IMR-90 (cell line): ENCODE data around the gene RFX2. TPM values are rescaled to one million over a fixed set of nuclear protein-coding genes. Genes with fewer than 3 reads are reported as not detected.

Experiments used
- ATAC-seq: fragments of 200-7000 bp; cut with Tn5 transposase; 2 replicates; pipeline ENCODE4 v1.9.1; 2020; ENCODE audit warnings: low read depth, mild to moderate bottlenecking, moderate library complexity
- BruUV-seq: library from RNA; stranded (reverse); fragments of 400-500 nt; replicated peaks from 2 replicates; lab custom pipeline; 2021; lab: Mats Ljungman, UMichigan
- CTCF ChIA-PET: fragments of 300-600 bp; formaldehyde crosslinking; extraction: SDS; loops from one replicate; lab custom pipeline; 2021; ENCODE audit warnings: antibody characterized with exemption; lab: Yijun Ruan, JAX
- POLR2A ChIA-PET: fragments of 300-600 bp; sonication (Branson Sonifier 250); formaldehyde crosslinking; loops from one replicate; lab custom pipeline; 2022; ENCODE audit warnings: antibody characterized with exemption; ENCODE audit not compliant: unreplicated experiment; lab: Charles Lee
- DNase-seq: peaks from one replicate; pipeline ENCODE4 v3.0.0; 2013
- H2AFZ ChIP-seq: replicated peaks from 2 replicates; pipeline ENCODE3; 2013; ENCODE audit warnings: low read length, mild to moderate bottlenecking; ENCODE audit not compliant: poor library complexity
- H2AK5ac ChIP-seq: 2 replicates; pipeline ENCODE4 v1.6.1; 2013; ENCODE audit warnings: low read depth, low read length, inconsistent platforms
- H2AK9ac ChIP-seq: replicated peaks from 2 replicates; pipeline ENCODE3; 2013; ENCODE audit warnings: mild to moderate bottlenecking, low read depth, low read length, moderate library complexity; ENCODE audit not compliant: poor library complexity
- H2BK120ac ChIP-seq: 2 replicates; pipeline ENCODE4 v1.6.1; 2013; ENCODE audit warnings: low read depth, low read length, inconsistent platforms
- H2BK15ac ChIP-seq: 3 replicates; pipeline ENCODE4 v1.6.1; 2013; ENCODE audit warnings: low read depth, low read length, inconsistent platforms
- H2BK20ac ChIP-seq: 2 replicates; pipeline ENCODE4 v1.6.1; 2013; ENCODE audit warnings: low read depth, mild to moderate bottlenecking, inconsistent platforms, low read length, moderate library complexity
- H2BK5ac ChIP-seq: 2 replicates; pipeline ENCODE4 v1.6.1; 2013; ENCODE audit warnings: mild to moderate bottlenecking, low read depth, low read length, inconsistent platforms; ENCODE audit not compliant: poor library complexity, severe bottlenecking
- H3K14ac ChIP-seq: replicated peaks from 2 replicates; pipeline ENCODE4 v1.6.1; 2013; ENCODE audit warnings: low read depth, low read length, inconsistent platforms
- H3K18ac ChIP-seq: 2 replicates; pipeline ENCODE4 v1.6.1; 2013; ENCODE audit warnings: low read depth, low read length, control low read depth
- H3K23ac ChIP-seq: 2 replicates; pipeline ENCODE4 v1.6.1; 2013; ENCODE audit warnings: low read depth, low read length, inconsistent platforms
- H3K27ac ChIP-seq: 2 replicates; pipeline ENCODE4 v1.5.1; 2013; ENCODE audit warnings: mild to moderate bottlenecking, control low read depth, low read length; ENCODE audit not compliant: insufficient read depth
- H3K27me3 ChIP-seq: 2 replicates; pipeline ENCODE4 v1.6.1; 2013; ENCODE audit warnings: low read length; ENCODE audit not compliant: control insufficient read depth, insufficient read depth
- H3K36me3 ChIP-seq: 2 replicates; pipeline ENCODE4 v1.6.1; 2013; ENCODE audit warnings: low read length, mixed read lengths; ENCODE audit not compliant: control insufficient read depth, insufficient read depth
- H3K4ac ChIP-seq: 2 replicates; pipeline ENCODE4 v1.6.1; 2013; ENCODE audit warnings: low read depth, low read length, inconsistent platforms
- H3K4me1 ChIP-seq: 2 replicates; pipeline ENCODE4 v1.6.1; 2013; ENCODE audit warnings: low read length, mixed read lengths; ENCODE audit not compliant: control insufficient read depth, insufficient read depth
- H3K4me2 ChIP-seq: 2 replicates; pipeline ENCODE4 v1.6.1; 2013; ENCODE audit warnings: low read depth, mild to moderate bottlenecking, control low read depth, low read length, moderate library complexity
- H3K4me3 ChIP-seq: 2 replicates; pipeline ENCODE4 v1.5.1; 2013; ENCODE audit warnings: low read depth, mild to moderate bottlenecking, control low read depth, low read length, moderate library complexity; ENCODE audit not compliant: insufficient read depth
- H3K56ac ChIP-seq: 2 replicates; pipeline ENCODE4 v1.6.1; 2013; ENCODE audit warnings: low read length, inconsistent platforms; ENCODE audit not compliant: insufficient read depth; ENCODE audit errors: extremely low read depth
- H3K79me1 ChIP-seq, 2 experiments: 2 replicates each; pipeline ENCODE4 v1.6.1; 2013; ENCODE audit warnings: low read length in 2 of 2, inconsistent platforms in 1 of 2, low read depth in 1 of 2
- H3K9ac ChIP-seq: 2 replicates; pipeline ENCODE4 v1.6.1; 2013; ENCODE audit warnings: low read depth, low read length, control low read depth
- H3K9me1 ChIP-seq: 2 replicates; pipeline ENCODE4 v1.6.1; 2013; ENCODE audit warnings: low read length, inconsistent platforms; ENCODE audit not compliant: insufficient read depth
- H3K9me3 ChIP-seq: 2 replicates; pipeline ENCODE4 v1.6.1; 2013; ENCODE audit warnings: low read length; ENCODE audit not compliant: control insufficient read depth, insufficient read depth
- H4K20me1 ChIP-seq: 2 replicates; pipeline ENCODE4 v1.6.1; 2013; ENCODE audit warnings: low read length, inconsistent platforms; ENCODE audit not compliant: insufficient read depth
- H4K5ac ChIP-seq: 2 replicates; pipeline ENCODE4 v1.6.1; 2013; ENCODE audit warnings: mild to moderate bottlenecking, low read depth, low read length, control low read depth
- H4K8ac ChIP-seq, 2 experiments: 2 replicates each; pipeline ENCODE4 v1.6.1; 2013; ENCODE audit warnings: low read depth in 2 of 2, low read length in 2 of 2, control low read depth in 1 of 2, inconsistent platforms in 1 of 2
- H4K91ac ChIP-seq: 2 replicates; pipeline ENCODE4 v1.6.1; 2013; ENCODE audit warnings: low read depth, low read length, inconsistent platforms; ENCODE audit not compliant: insufficient read depth
- CEBPB ChIP-seq: IDR thresholded peaks from 2 replicates; pipeline ENCODE4 v1.6.1; 2012; ENCODE audit warnings: low read depth, low read length, improper control_type of control experiment
- WGBS, 2 experiments: methylation state at CpG; one replicate each; pipeline versions ENCODE4 v1.1.5 to v1.1.7; 2013; ENCODE audit warnings: missing lambda C conversion rate in 2 of 2; ENCODE audit not compliant: insufficient read length in 1 of 2; ENCODE audit errors: extremely low coverage in 2 of 2; 5-methylcytosine and 5-hydroxymethylcytosine counted together
- dilution Hi-C: fragments of 300-500 bp; cut with HindIII; formaldehyde crosslinking; loops from one replicate; pipeline ENCODE4 v1.14.3; 2018; ENCODE audit warnings: low sequenced_read_pairs; ENCODE audit not compliant: unreplicated experiment
- in situ Hi-C: fragments of 300-500 bp; cut with MboI; formaldehyde crosslinking; loops from 3 replicates; pipeline ENCODE4 v1.14.3; 2019; ENCODE audit warnings: low sequenced_read_pairs, inconsistent platforms, mixed read lengths
- intact Hi-C: fragments of 100-400 bp; cut with micrococcal nuclease; formaldehyde crosslinking; loops from 2 replicates; pipeline ENCODE4 v1.10.0; 2022
- polyA plus RNA-seq, 3 experiments: library from polyadenylated mRNA; depleted of rRNA; stranded (reverse); fragments of >200 nt; gene quantifications; 2 replicates each; pipeline ENCODE4 v1.2.3, GENCODE V29; 2012; ENCODE audit warnings: low replicate concordance in 1 of 3
- total RNA-seq: library from RNA; depleted of rRNA; stranded (reverse); fragments of >200 nt; gene quantifications from 2 replicates; pipeline ENCODE4 v1.2.3, GENCODE V29; 2012

RFX2 gene
- total and polyA plus RNA-seq, 2 of the 4 experiments (the other 2 are of a cell fraction): 2.2 to 4.9 TPM

DNA sequence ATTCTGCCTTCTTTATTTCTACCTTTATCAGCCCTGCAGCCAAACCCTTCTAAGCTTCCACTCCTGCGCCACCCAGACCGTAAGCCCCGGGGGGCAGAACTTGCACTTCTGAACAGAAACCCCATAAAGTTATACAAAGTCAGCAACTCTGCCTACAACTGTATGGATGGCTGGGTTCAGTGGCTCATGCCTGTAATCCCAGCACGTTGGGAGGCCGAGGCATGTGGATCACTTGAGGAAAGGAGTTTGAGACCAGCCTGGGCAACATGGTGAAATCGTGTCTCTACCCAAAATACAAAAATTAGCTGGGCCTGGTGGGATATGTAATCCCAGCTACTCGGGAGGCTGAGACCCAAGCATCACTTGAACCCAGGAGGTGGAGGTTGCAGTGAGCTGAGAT, 142.7 kb downstream of the RFX2 start:
- Histone ChIP-seq H3K79me1 (peaks cover 21 to 93% of the 10 kb centered on the region in 2 experiments), H2BK5ac (peak overlapping the region; percentile 73), H3K9me3 (no peaks in the 10 kb centered on the region), H3K4me3 (no peak overlapping the region), H2BK120ac (peak overlapping the region; percentile 75), H3K9ac (peak overlapping the region; percentile 84), H4K91ac (peak overlapping the region; percentile 86), H4K8ac (peak overlapping the region; percentile 5 to 81; a peak in 3 of 4 replicates), H3K4me1 (peaks cover 44% of the 10 kb centered on the region), H3K18ac (peak overlapping the region; percentile 88), H4K20me1 (peaks cover 93% of the 10 kb centered on the region), H4K5ac (peak overlapping the region; percentile 83), H3K4ac (peak overlapping the region; percentile 82), H2BK15ac (peak overlapping the region; percentile 76; the same call in 2 of the 3 replicates), H3K14ac (peak overlapping the region; percentile 87), H3K27ac (peak overlapping the region; percentile 99), H2AK9ac (no peak overlapping the region), H3K23ac (peak overlapping the region; percentile 97), H3K4me2 (no peak overlapping the region; the same call in 1 of the 2 replicates), H3K56ac (peak overlapping the region; percentile 53), H2AFZ (no peak overlapping the region), H3K36me3 (peaks cover 11% of the 10 kb centered on the region; the same call in 1 of the 2 replicates), H3K27me3 (no peaks in the 10 kb centered on the region), H2BK20ac (peak overlapping the region; percentile 81), H2AK5ac (peak overlapping the region; percentile 84), H3K9me1 (peaks cover 56% of the 10 kb centered on the region)
- no TSS peak for BruUV-seq
- ChIA-PET POLR2A (no interaction called here), CTCF (interaction anchor here (0.7 to 1.4 kb wide), 10 partner anchors 9 to 208 kb away, joined by 3 to 11 read pairs (median 4); no protein-coding TSS in a partner anchor)
- no CpG with 5 or more reads among the region's 7 CpGs for WGBS, 2 experiments
- no peak for DNase-seq
- in situ Hi-C loops (no loop called here), intact Hi-C loops (loop anchor here (10.0 kb wide), 1 partner anchor 163 kb away; the partner anchor contains the start of gene NRTN), dilution Hi-C loops (no loop called here)
- no peak for TF ChIP-seq CEBPB
- no peak for ATAC-seq
